ENCODE data around the gene GJA3. TPM values are rescaled to one million over a fixed set of nuclear protein-coding genes. Genes with fewer than 3 reads are reported as not detected.

Gene GJA3
- total RNA-seq, 4 donors from 2014 or later: under 0.01 TPM; not detected in 3

GRCh38 chr13:20185366-20186056, 24.7 kb upstream of the GJA3 start:
- no peak for DNase-seq (ENCODE audit: low spot score in 2 of 2)
- Histone ChIP-seq H3K36me3 (no peaks in the 10 kb centered on the region), H3K27ac (no peak overlapping the region), H3K9me3 (no peaks in the 10 kb centered on the region), H3K4me3 (no peak overlapping the region), H3K4me1 (no peaks in the 10 kb centered on the region), H3K27me3 (peaks cover 0 to 13% of the 10 kb centered on the region in 2 donors)
- TF ChIP-seq CTCF (IDR thresholded peaks at IDR 0.05) (no peak), EP300 (IDR thresholded peaks at IDR 0.05) (no peak), POLR2A (IDR thresholded peaks at IDR 0.05) (no peak)
- WGBS, 2 donors: 65 to 70% methylated on average over 12 of the region's 12 CpGs

GRCh38 chr13:20182231-20182846, 21.5 kb upstream of the GJA3 start:
- Histone ChIP-seq H3K27ac (no peak overlapping the region), H3K4me1 (peaks cover 0 to 5% (median 0%) of the 10 kb centered on the region in 4 donors), H3K9me3 (no peaks in the 10 kb centered on the region), H3K36me3 (no peaks in the 10 kb centered on the region), H3K4me3 (no peak overlapping the region), H3K27me3 (peaks cover 0 to 40% of the 10 kb centered on the region in 2 donors)
- peak in 1 of 2 donors; percentile 33 for DNase-seq (ENCODE audit: low spot score in 2 of 2)
- WGBS, 2 donors: 22 to 25% methylated on average over 5 of the region's 5 CpGs
- TF ChIP-seq CTCF (IDR thresholded peaks at IDR 0.05) (peak; percentile 75 to 86 (median 77)), POLR2A (IDR thresholded peaks at IDR 0.05) (no peak)

GRCh38 chr13:20181188-20181587, 20.3 kb upstream of the GJA3 start:
- 60 to 62% methylated on average over 3 of the region's 3 CpGs for WGBS, 2 donors
- no peak overlapping the region for H3K27ac ChIP-seq
- peaks cover 0 to 46% of the 10 kb centered on the region in 2 donors for H3K27me3 ChIP-seq
- no peaks in the 10 kb centered on the region for H3K36me3 ChIP-seq
- TF ChIP-seq POLR2A (IDR thresholded peaks at IDR 0.05) (no peak), CTCF (IDR thresholded peaks at IDR 0.05) (no peak), EP300 (IDR thresholded peaks at IDR 0.05) (no peak)
- H3K4me3 ChIP-seq: no peak overlapping the region
- no peak for DNase-seq (ENCODE audit: low spot score in 2 of 2)
- H3K9me3 ChIP-seq: no peaks in the 10 kb centered on the region
- peaks cover 0 to 9% (median 0%) of the 10 kb centered on the region in 4 donors for H3K4me1 ChIP-seq

- no peaks in the 10 kb centered on the region for H3K36me3 ChIP-seq
- 58 to 67% methylated on average over 5 of the region's 5 CpGs for WGBS, 2 donors
- H3K27me3 ChIP-seq: peaks cover 0 to 46% of the 10 kb centered on the region in 2 donors
- TF ChIP-seq EP300 (IDR thresholded peaks at IDR 0.05) (no peak), CTCF (IDR thresholded peaks at IDR 0.05) (no peak), POLR2A (IDR thresholded peaks at IDR 0.05) (no peak)
- H3K4me1 ChIP-seq: peaks cover 0 to 25% (median 0%) of the 10 kb centered on the region in 4 donors
- no peak for DNase-seq (ENCODE audit: low spot score in 2 of 2)
- H3K27ac ChIP-seq: no peak overlapping the region
- no peaks in the 10 kb centered on the region for H3K9me3 ChIP-seq
- no peak overlapping the region for H3K4me3 ChIP-seq
Observed at GRCh38 chr13:20178156-20178555, 17.3 kb upstream of the GJA3 start.

Data from tibial nerve (tissue), 4 donors.